BE2C (cell line): ENCODE measurements around the gene COL23A1.

Experiments
- DNase-seq: peaks from one replicate; pipeline ENCODE4 v3.0.0-alpha.2; 2020
- H3K27me3 ChIP-seq: fragments of 250-450 bp; sonication (Bioruptor Pico); 2 replicates; pipeline ENCODE4 v1.5.1; 2020; ENCODE audit warnings: mild to moderate bottlenecking
- H3K36me3 ChIP-seq: fragments of 250-450 bp; sonication (Bioruptor Pico); 2 replicates; pipeline ENCODE4 v1.5.1; 2020; ENCODE audit warnings: mild to moderate bottlenecking
- H3K4me1 ChIP-seq: fragments of 250-450 bp; sonication (Bioruptor Pico); 2 replicates; pipeline ENCODE4 v1.5.1; 2020
- H3K4me3 ChIP-seq: 2 replicates; pipeline ENCODE4 v1.5.1; 2011; ENCODE audit warnings: low read depth, low read length
- H3K9me3 ChIP-seq: fragments of 250-450 bp; sonication (Bioruptor Pico); 2 replicates; pipeline ENCODE4 v1.5.1; 2020
- CTCF ChIP-seq: IDR thresholded peaks from 2 replicates; pipeline ENCODE4 v1.5.1; 2012; ENCODE audit warnings: mild to moderate bottlenecking, low read depth, low read length

Gene COL23A1

GRCh38 chr5:178348356-178349074 lies 241.7 kb downstream of the COL23A1 start:
- Histone ChIP-seq H3K4me3 (no peak overlapping the region), H3K9me3 (no peaks in the 10 kb centered on the region), H3K4me1 (no peaks in the 10 kb centered on the region; the same call in 1 of the 2 replicates), H3K27me3 (no peaks in the 10 kb centered on the region), H3K36me3 (no peaks in the 10 kb centered on the region)
- no peak for TF ChIP-seq CTCF
- DNase-seq: no peak

GRCh38 chr5:178347956-178348355 lies 242.2 kb downstream of the COL23A1 start:
- H3K36me3 ChIP-seq: no peaks in the 10 kb centered on the region
- no peak for TF ChIP-seq CTCF
- H3K4me3 ChIP-seq: no peak overlapping the region
- H3K27me3 ChIP-seq: no peaks in the 10 kb centered on the region
- H3K4me1 ChIP-seq: no peaks in the 10 kb centered on the region; the same call in 1 of the 2 replicates
- no peaks in the 10 kb centered on the region for H3K9me3 ChIP-seq
- DNase-seq: no peak

DNA sequence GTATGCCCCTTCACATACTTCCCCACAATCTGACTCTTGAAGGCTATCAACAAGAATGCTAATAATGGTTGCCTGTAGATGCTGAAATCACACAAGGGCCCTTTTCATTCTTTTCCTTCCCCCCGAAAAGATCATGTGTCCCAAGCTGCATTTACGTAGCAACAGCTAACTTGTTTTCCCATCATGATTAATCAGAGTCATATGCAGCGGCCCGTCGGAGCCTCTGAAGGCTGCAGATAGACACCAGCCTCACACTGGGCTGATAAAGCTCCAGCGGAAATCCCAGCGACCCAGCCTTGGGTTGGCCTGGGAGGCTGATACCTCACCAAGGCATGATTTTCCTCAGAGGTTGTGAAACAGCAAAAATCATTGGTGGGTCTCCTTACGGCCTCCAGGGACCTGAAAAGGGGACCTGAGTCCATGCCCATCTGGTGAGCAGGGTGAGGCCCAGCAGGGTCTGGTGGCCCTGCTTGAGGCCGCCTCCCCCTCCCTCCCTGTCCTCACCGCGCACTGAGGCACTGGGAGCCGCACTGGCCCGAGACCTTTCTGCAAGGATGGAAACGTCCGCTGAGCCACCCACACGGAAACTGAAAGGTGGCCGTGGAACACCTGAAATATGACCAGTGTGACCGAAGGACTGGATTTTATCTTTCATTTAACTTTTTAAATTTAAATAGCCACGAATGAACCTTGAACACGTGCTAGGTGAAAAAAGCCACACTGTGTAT lies 243.4 kb downstream of the COL23A1 start:
- Histone ChIP-seq H3K4me3 (no peak overlapping the region), H3K27me3 (no peaks in the 10 kb centered on the region), H3K36me3 (no peaks in the 10 kb centered on the region), H3K9me3 (no peaks in the 10 kb centered on the region), H3K4me1 (no peaks in the 10 kb centered on the region; the same call in 1 of the 2 replicates)
- no peak for TF ChIP-seq CTCF
- DNase-seq: no peak

GRCh38 chr5:178343306-178343705 lies 246.9 kb downstream of the COL23A1 start:
- no peaks in the 10 kb centered on the region for H3K36me3 ChIP-seq
- no peaks in the 10 kb centered on the region for H3K9me3 ChIP-seq
- DNase-seq: no peak
- no peaks in the 10 kb centered on the region for H3K27me3 ChIP-seq
- H3K4me3 ChIP-seq: no peak overlapping the region
- no peak for TF ChIP-seq CTCF
- H3K4me1 ChIP-seq: no peaks in the 10 kb centered on the region; the same call in 1 of the 2 replicates

GRCh38 chr5:178341851-178342140 lies 248.4 kb downstream of the COL23A1 start:
- Histone ChIP-seq H3K4me1 (peaks cover 3% of the 10 kb centered on the region), H3K36me3 (no peaks in the 10 kb centered on the region), H3K27me3 (no peaks in the 10 kb centered on the region), H3K4me3 (no peak overlapping the region), H3K9me3 (no peaks in the 10 kb centered on the region)
- no peak for DNase-seq
- no peak for TF ChIP-seq CTCF
